Measurements from ENCODE around the gene RGS17. TPM values are rescaled to one million over a fixed set of nuclear protein-coding genes. Genes with fewer than 3 reads are reported as not detected.

The RGS17 gene
- total RNA-seq, 1 experiment from 2014 or later: 0.58 TPM

GRCh38 chr6:153051801-153052200, 79.3 kb downstream of the RGS17 start:
- no peak for DNase-seq (ENCODE audit: low spot score)
- in situ Hi-C loops (cut with HindIII; ENCODE audit: low sequenced_read_pairs): no loop called here

GRCh38 chr6:153048631-153049030, 82.5 kb downstream of the RGS17 start:
- DNase-seq (ENCODE audit: low spot score): no peak
- in situ Hi-C loops (cut with HindIII; ENCODE audit: low sequenced_read_pairs): no loop called here

GRCh38 chr6:153047386-153047785, 83.7 kb downstream of the RGS17 start:
- no peak for DNase-seq (ENCODE audit: low spot score)
- in situ Hi-C loops (cut with HindIII; ENCODE audit: low sequenced_read_pairs): no loop called here

GRCh38 chr6:153045271-153045670, 85.8 kb downstream of the RGS17 start:
- in situ Hi-C loops (cut with HindIII; ENCODE audit: low sequenced_read_pairs): no loop called here
- peak; percentile 4 for DNase-seq (ENCODE audit: low spot score)

GRCh38 chr6:153044295-153044694, 86.8 kb downstream of the RGS17 start:
- in situ Hi-C loops (cut with HindIII; ENCODE audit: low sequenced_read_pairs): no loop called here

GRCh38 chr6:153043719-153044118, 87.4 kb downstream of the RGS17 start:
- no peak for DNase-seq (ENCODE audit: low spot score)
- in situ Hi-C loops (cut with HindIII; ENCODE audit: low sequenced_read_pairs): no loop called here

More at GRCh38 chr6:153044295-153044694, 86.8 kb downstream of the RGS17 start:
- no peak for DNase-seq (ENCODE audit: low spot score)

- no peak for DNase-seq (ENCODE audit: low spot score)
- in situ Hi-C loops (cut with HindIII; ENCODE audit: low sequenced_read_pairs): no loop called here
Measured at GRCh38 chr6:153038378-153039057, 92.6 kb downstream of the RGS17 start.

GRCh38 chr6:153034139-153034538, 96.9 kb downstream of the RGS17 start:
- in situ Hi-C loops (cut with HindIII; ENCODE audit: low sequenced_read_pairs): no loop called here
- DNase-seq (ENCODE audit: low spot score): no peak

GRCh38 chr6:153032255-153032882, 98.7 kb downstream of the RGS17 start:
- peak; percentile 37 for DNase-seq (ENCODE audit: low spot score)

GRCh38 chr6:153031335-153031955, 99.6 kb downstream of the RGS17 start:
- in situ Hi-C loops (cut with HindIII; ENCODE audit: low sequenced_read_pairs): no loop called here
- no peak for DNase-seq (ENCODE audit: low spot score)

More at GRCh38 chr6:153032255-153032882, 98.7 kb downstream of the RGS17 start:
- in situ Hi-C loops (cut with HindIII; ENCODE audit: low sequenced_read_pairs): no loop called here

- no peak for DNase-seq (ENCODE audit: low spot score)
- in situ Hi-C loops (cut with HindIII; ENCODE audit: low sequenced_read_pairs): no loop called here
Measured at GRCh38 chr6:153028963-153029362, 102.1 kb downstream of the RGS17 start.

GRCh38 chr6:153028286-153028685, 102.8 kb downstream of the RGS17 start:
- DNase-seq (ENCODE audit: low spot score): no peak
- in situ Hi-C loops (cut with HindIII; ENCODE audit: low sequenced_read_pairs): no loop called here

- in situ Hi-C loops (cut with HindIII; ENCODE audit: low sequenced_read_pairs): no loop called here
- no peak for DNase-seq (ENCODE audit: low spot score)
Measured at GRCh38 chr6:153027480-153027879, 103.6 kb downstream of the RGS17 start.

GRCh38 chr6:153024709-153025017, 106.4 kb downstream of the RGS17 start:
- in situ Hi-C loops (cut with HindIII; ENCODE audit: low sequenced_read_pairs): no loop called here
- DNase-seq (ENCODE audit: low spot score): no peak

GRCh38 chr6:153023977-153024708, 106.9 kb downstream of the RGS17 start:
- peak; percentile 79 for DNase-seq (ENCODE audit: low spot score)
- in situ Hi-C loops (cut with HindIII; ENCODE audit: low sequenced_read_pairs): no loop called here

- in situ Hi-C loops (cut with HindIII; ENCODE audit: low sequenced_read_pairs): no loop called here
- no peak for DNase-seq (ENCODE audit: low spot score)
Measured at GRCh38 chr6:153018355-153018754, 112.7 kb downstream of the RGS17 start.

GRCh38 chr6:153016846-153017245, 114.2 kb downstream of the RGS17 start:
- DNase-seq (ENCODE audit: low spot score): no peak
- in situ Hi-C loops (cut with HindIII; ENCODE audit: low sequenced_read_pairs): no loop called here

GRCh38 chr6:153015094-153015640, 115.9 kb downstream of the RGS17 start:
- in situ Hi-C loops (cut with HindIII; ENCODE audit: low sequenced_read_pairs): no loop called here
- no peak for DNase-seq (ENCODE audit: low spot score)

- in situ Hi-C loops (cut with HindIII; ENCODE audit: low sequenced_read_pairs): no loop called here
- DNase-seq (ENCODE audit: low spot score): no peak
Measured at GRCh38 chr6:153013438-153013837, 117.6 kb downstream of the RGS17 start.

- in situ Hi-C loops (cut with HindIII; ENCODE audit: low sequenced_read_pairs): no loop called here
- no peak for DNase-seq (ENCODE audit: low spot score)
Measured at GRCh38 chr6:153012856-153013255, 118.2 kb downstream of the RGS17 start.
